ENCODE results near the gene DNAJC5G.

Gene DNAJC5G

DNA sequence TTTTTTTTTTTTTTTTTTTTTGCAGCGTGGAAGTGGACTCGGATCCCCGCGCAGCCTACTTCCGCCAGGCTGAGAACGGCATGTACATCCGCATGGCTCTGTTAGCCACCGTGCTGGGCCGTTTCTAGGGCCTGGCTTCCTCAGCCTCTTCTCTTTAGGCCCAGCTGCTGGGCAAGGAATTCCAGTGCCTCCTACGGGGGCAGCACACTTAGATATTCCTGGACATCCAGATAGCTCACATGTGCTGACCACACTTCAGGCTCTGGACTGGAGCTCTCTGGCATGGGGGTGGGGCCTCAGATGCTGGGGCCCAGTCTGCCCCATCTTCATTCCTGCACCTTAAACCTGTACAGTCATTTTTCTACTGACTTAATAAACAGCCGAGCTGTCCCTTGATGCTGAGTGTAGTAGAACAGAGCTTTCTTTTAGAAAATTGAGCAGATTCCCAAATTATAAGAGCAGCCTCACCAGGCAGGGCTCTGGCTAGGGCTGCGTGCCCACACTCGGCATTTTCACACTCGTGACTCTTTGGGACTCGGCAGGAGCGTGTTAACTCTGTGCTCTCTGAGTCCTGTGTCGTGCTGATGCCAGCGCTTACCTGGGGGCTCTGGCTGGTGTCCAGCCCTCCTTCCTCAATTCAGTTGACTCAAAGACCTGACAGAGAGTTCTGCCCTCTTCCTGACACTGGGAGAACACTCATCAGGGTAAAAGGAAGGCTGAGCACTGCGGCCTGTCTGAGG is 31.7 kb upstream of the DNAJC5G start:
- H3K4me3 ChIP-seq (ENCODE audit: low read length) = no peak overlapping the region
- no peak for DNase-seq (ENCODE audit: low read depth)
- TF ChIP-seq, protein P1, sequence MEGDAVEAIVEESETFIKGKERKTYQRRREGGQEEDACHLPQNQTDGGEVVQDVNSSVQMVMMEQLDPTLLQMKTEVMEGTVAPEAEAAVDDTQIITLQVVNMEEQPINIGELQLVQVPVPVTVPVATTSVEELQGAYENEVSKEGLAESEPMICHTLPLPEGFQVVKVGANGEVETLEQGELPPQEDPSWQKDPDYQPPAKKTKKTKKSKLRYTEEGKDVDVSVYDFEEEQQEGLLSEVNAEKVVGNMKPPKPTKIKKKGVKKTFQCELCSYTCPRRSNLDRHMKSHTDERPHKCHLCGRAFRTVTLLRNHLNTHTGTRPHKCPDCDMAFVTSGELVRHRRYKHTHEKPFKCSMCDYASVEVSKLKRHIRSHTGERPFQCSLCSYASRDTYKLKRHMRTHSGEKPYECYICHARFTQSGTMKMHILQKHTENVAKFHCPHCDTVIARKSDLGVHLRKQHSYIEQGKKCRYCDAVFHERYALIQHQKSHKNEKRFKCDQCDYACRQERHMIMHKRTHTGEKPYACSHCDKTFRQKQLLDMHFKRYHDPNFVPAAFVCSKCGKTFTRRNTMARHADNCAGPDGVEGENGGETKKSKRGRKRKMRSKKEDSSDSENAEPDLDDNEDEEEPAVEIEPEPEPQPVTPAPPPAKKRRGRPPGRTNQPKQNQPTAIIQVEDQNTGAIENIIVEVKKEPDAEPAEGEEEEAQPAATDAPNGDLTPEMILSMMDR (conservative IDR thresholded peaks at IDR 0.05; ENCODE audit: low read depth, low read length) = no peak

DNA sequence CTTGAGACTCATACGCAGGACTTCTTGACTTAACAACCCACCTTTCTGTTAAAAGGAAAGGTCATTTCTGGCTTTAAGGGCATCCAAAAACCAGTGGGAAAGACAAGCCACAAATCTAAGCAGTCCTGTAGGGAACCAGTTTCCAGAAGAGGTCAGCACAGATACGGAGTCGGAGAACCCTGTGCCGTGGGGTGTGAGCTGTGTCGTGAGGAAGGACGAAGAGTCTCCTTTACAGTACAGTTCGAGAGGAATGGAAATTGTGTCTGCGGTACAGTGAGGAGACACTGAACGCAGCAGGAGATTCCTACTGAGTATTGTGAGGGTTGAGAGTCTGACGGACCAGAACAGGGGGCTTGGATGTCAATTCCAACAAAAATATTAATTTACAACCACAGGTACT is 30.1 kb upstream of the DNAJC5G start:
- no peak overlapping the region for H3K4me3 ChIP-seq (ENCODE audit: low read length)
- TF ChIP-seq, protein P1 (conservative IDR thresholded peaks at IDR 0.05; ENCODE audit: low read depth, low read length) = no peak
- no peak for DNase-seq (ENCODE audit: low read depth)

DNA sequence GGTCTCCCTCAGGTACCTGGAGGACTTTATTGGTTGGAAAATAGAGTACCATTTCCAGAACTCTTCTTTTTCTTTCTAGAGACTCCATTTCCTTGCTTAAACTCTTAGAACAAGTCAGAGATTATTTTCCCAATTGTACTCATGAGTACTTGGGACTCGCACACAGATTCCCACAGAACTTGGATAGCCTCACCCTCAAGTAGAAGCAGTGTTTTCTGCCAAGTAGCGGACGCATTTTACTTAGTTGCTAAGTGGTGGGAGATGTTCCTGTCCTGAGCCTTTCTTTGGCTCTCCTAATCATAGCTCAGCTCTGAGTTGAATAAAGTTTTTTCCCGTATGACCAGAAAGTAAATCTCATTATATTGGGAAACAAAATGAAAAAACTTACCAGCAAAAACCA is 29.6 kb upstream of the DNAJC5G start:
- H3K4me3 ChIP-seq (ENCODE audit: low read length) = no peak overlapping the region
- no peak for DNase-seq (ENCODE audit: low read depth)
- TF ChIP-seq, protein P1 (conservative IDR thresholded peaks at IDR 0.05; ENCODE audit: low read depth, low read length) = no peak

DNA sequence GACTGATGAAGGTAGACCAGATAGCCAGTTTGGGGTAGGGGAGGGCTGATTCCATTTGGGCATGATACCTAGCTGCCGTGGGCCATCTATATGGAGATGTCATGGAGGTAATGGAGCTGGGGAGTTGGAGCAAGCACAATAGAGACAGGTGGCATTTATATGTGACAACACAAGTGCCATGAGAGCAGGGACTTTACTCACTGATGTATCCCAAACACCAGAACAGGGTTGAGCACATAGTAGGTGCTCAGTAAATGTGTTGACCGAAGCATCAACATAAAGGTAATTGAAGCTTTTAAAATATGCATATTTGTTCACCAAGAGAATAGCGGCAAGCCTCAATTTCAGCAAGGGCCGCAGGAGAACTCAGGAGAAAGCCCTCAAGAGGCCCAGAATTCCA is 27.3 kb upstream of the DNAJC5G start:
- DNase-seq (ENCODE audit: low read depth) = no peak
- H3K4me3 ChIP-seq (ENCODE audit: low read length) = no peak overlapping the region
- TF ChIP-seq, protein P1 (conservative IDR thresholded peaks at IDR 0.05; ENCODE audit: low read depth, low read length) = no peak

DNA sequence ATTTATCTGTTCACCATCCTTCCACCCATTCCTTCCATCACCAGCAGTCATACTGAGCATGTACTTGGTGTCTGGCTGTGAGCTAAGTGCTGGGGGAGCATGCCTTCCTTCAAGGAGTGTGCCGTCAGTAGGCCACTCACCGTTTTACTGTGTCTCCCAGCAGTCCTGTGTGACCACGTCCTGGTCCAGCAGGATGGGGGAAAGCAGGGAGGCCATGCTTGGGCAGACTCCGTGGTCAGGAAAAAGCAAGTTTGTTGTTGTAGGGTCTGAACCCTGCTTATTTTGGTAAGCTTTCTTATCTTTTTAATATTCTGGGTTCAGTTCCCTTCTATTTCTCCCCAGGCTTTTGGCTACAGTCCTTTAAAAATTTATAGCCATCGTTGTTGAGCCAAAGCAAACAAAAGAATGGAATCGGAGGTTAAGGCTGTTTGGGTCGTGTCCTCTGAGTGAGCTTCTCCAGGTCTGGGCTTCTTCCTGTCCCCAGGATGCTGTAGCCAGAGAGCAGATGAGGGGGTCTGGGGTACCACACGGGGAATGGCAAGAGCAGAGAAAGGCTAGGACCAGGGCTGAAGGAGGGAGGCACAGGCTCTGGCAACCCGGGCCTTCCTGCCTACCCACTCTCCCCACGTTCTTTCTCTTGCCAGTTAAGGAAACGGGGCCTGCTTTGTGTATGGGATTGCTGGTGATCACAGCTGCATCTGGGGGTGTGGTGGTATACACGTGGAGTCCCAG is 25.9 kb upstream of the DNAJC5G start:
- H3K4me3 ChIP-seq (ENCODE audit: low read length) = no peak overlapping the region
- TF ChIP-seq, protein P1 (conservative IDR thresholded peaks at IDR 0.05; ENCODE audit: low read depth, low read length) = no peak
- DNase-seq (ENCODE audit: low read depth) = no peak

DNA sequence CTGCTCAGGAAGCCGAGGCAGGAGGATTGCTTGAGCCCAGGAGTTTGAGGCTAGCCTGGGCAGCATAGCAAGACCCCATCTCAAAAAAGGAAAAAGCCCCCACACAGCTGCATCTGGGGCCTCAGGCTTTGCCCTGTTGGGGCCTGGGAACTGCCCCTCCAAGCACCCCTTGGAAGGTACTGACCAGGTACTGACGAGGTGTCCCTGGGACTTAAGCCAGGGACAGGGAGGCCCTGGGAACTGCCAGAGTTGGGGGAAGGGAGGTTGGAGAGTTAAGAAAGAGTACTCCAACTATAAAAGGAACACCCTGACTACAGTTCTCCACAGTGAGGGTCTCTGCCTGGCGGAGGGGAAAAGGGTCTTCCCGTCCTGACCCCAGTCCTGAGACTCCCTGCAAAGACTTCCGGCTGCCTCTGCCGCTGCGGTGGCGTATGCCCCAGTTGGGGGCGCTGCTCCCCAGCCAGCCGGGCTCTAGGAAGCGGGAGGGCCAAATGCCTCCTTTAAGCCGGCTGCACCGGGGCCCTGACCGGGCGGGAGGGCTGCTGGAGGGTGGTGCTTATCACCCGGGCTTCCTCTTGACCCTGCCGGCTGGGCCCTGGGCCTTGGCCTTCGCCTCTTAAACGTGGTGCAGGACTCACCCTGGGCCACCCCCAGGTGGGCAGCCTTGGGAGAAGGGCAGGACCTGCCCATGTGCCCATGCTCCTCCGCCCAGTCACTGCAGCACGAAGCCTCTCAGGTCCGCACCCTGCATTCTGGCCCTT is 25.2 kb upstream of the DNAJC5G start:
- no peak for DNase-seq (ENCODE audit: low read depth)
- TF ChIP-seq, protein P1 (conservative IDR thresholded peaks at IDR 0.05; ENCODE audit: low read depth, low read length) = peak; percentile 90
- H3K4me3 ChIP-seq (ENCODE audit: low read length) = no peak overlapping the region
